GM18951 (cell line): ENCODE measurements around the gene RPS6KA2.

ENCODE experiments used
- POLR2A ChIP-seq: IDR thresholded peaks from 4 replicates; pipeline ENCODE4 v1.6.1; 2011; ENCODE audit warnings: mild to moderate bottlenecking; ENCODE audit not compliant: insufficient read length, insufficient read depth; ENCODE audit errors: extremely low read depth
- in situ Hi-C: fragments of 300-500 bp; cut with MboI; formaldehyde crosslinking; loops from one replicate; pipeline ENCODE4 v1.12.0; 2022; ENCODE audit warnings: low sequenced_read_pairs, mixed read lengths, inconsistent platforms; ENCODE audit not compliant: unreplicated experiment

The RPS6KA2 gene

GRCh38 chr6:166610069-166610468, 17.0 kb downstream of the RPS6KA2 start:
- in situ Hi-C loops = no loop called here

GRCh38 chr6:166608774-166609173, 18.3 kb downstream of the RPS6KA2 start:
- no peak for TF ChIP-seq POLR2A
- in situ Hi-C loops = no loop called here

More at GRCh38 chr6:166610069-166610468, 17.0 kb downstream of the RPS6KA2 start:
- TF ChIP-seq POLR2A = no peak

- no peak for TF ChIP-seq POLR2A
- in situ Hi-C loops = no loop called here
Measured at GRCh38 chr6:166605752-166606151, 21.3 kb downstream of the RPS6KA2 start.

- no peak for TF ChIP-seq POLR2A
- in situ Hi-C loops = no loop called here
Measured at GRCh38 chr6:166604911-166605310, 22.1 kb downstream of the RPS6KA2 start.

- in situ Hi-C loops = no loop called here
- TF ChIP-seq POLR2A = no peak
Measured at GRCh38 chr6:166604328-166604727, 22.7 kb downstream of the RPS6KA2 start.

- in situ Hi-C loops = no loop called here
- no peak for TF ChIP-seq POLR2A
Measured at GRCh38 chr6:166603043-166603690, 23.9 kb downstream of the RPS6KA2 start.

- TF ChIP-seq POLR2A = no peak
- in situ Hi-C loops = no loop called here
Measured at GRCh38 chr6:166601956-166602355, 25.1 kb downstream of the RPS6KA2 start.

GRCh38 chr6:166600931-166601330, 26.1 kb downstream of the RPS6KA2 start:
- no peak for TF ChIP-seq POLR2A

GRCh38 chr6:166599205-166599604, 27.8 kb downstream of the RPS6KA2 start:
- TF ChIP-seq POLR2A = no peak
- in situ Hi-C loops = no loop called here

More at GRCh38 chr6:166600931-166601330, 26.1 kb downstream of the RPS6KA2 start:
- in situ Hi-C loops = no loop called here

- TF ChIP-seq POLR2A = no peak
- in situ Hi-C loops = no loop called here
Measured at GRCh38 chr6:166598441-166599138, 28.5 kb downstream of the RPS6KA2 start.

- in situ Hi-C loops = no loop called here
- no peak for TF ChIP-seq POLR2A
Measured at GRCh38 chr6:166597711-166598440, 29.2 kb downstream of the RPS6KA2 start.

GRCh38 chr6:166596776-166597507, 30.1 kb downstream of the RPS6KA2 start:
- in situ Hi-C loops = no loop called here
- TF ChIP-seq POLR2A = no peak

- TF ChIP-seq POLR2A = no peak
- in situ Hi-C loops = no loop called here
Measured at GRCh38 chr6:166595949-166596348, 31.1 kb downstream of the RPS6KA2 start.
